Activated CD8-positive, alpha-beta memory T cell treated with anti-CD3 and anti-CD28 coated beads, Interleukin-2, amount 50 U/mL, for 24 hours (primary cell): ENCODE data around the gene FAM83G.

Experiments used
- DNase-seq: peaks from one replicate; pipeline ENCODE4 v3.0.0-alpha.2; 2020; ENCODE audit errors: extremely low read depth

The FAM83G gene

GRCh38 chr17:18920911-18921441 is 83.6 kb downstream of the FAM83G start:
- no peak for DNase-seq

DNA sequence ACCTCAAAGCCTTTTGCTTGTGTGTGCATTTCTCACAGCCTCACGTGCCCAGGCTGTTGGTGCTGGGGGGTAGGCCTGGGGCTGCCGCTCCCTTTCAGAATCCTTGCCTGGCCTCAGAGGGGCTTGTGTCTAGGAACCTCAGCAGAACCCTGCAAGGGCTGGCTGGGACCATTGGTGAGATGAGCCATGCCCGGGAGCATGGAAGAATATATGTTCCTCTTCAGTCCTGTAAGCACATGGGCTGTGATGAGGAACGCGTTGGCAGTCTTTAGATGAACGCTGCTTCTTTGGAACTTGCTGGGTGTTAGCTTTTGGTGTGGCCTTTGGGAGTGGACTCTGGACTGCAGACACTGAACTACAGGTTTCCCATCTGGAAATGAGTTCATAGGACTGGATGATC is 84.6 kb downstream of the FAM83G start:
- no peak for DNase-seq
